GM21723 (cell line): ENCODE data around the gene MLANA.

ENCODE experiments used
- ATAC-seq: cut with Tn5 transposase; IDR thresholded peaks from one replicate; pipeline ENCODE4 v1.9.1; 2021; ENCODE audit warnings: mild to moderate bottlenecking, moderate library complexity; ENCODE audit not compliant: unreplicated experiment

MLANA gene

DNA sequence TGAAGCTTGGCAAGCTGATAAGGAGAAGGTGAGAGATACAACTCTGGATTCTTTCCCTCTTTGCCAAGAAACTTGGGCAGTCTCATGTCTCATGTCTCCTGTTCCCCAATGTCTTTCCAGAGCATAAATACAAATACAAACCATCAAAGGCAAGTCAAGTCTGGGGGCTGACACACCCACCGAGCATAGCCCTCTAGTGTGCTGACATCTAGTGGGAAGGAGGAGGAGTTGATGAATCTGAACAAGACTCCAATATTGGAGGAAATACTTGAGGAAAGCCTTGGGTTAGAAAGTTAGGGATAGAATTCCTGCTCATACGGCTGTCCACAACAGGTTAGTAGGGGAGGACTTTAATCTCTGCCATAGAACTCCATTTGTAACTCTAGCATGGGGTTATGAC, 8.6 kb downstream of the MLANA start:
- ATAC-seq, result no peak

- ATAC-seq, result no peak
These were observed 9.9 kb downstream of the MLANA start for GRCh38 chr9:5900622-5901021.

GRCh38 chr9:5902377-5902776, 11.7 kb downstream of the MLANA start:
- ATAC-seq, result no peak

- no peak for ATAC-seq
These were observed 18.2 kb downstream of the MLANA start for GRCh38 chr9:5908918-5909317.

DNA sequence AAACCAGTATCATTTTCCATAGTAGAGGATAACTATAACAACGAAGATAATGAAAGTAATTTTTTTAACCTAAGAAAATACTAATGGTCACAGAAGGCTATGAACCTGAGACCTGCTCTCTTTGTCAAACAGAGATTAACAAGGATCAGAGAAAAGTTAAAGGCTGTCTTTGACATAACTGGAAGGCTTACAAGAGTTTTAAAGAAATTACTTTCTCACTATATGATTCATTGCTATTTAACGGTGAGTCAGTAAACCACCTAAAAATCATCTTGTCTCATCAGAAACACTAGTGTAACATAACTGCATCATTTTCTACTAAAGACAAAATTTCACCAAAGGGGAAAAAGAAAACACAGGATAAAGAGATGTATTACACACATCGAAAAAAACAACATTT, 19.3 kb downstream of the MLANA start:
- ATAC-seq, result no peak

- ATAC-seq, result no peak
These were observed 19.8 kb downstream of the MLANA start for GRCh38 chr9:5910413-5911057.

DNA sequence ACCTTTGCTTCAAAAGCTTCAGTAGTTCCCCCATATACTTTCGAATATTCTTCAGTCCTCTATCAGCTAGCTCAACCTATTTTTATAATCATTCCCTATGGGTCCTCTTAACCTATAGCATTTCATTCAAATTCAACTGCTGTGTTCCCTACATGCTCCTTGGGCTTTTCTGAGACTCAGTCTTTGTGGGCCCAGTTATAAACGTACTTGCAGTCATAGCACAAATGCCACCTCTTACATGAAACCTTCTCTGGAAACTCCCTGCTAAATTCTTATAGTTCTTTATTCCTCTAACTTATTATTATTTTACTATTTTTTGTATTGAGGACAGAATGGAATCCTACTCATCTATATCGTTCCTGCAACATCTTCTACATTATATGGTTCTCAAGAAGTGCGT, 24.7 kb downstream of the MLANA start:
- ATAC-seq, result no peak

GRCh38 chr9:5917273-5917672, 26.6 kb downstream of the MLANA start:
- no peak for ATAC-seq

- ATAC-seq, result no peak
These were observed 27.2 kb downstream of the MLANA start for GRCh38 chr9:5917888-5918287.

DNA sequence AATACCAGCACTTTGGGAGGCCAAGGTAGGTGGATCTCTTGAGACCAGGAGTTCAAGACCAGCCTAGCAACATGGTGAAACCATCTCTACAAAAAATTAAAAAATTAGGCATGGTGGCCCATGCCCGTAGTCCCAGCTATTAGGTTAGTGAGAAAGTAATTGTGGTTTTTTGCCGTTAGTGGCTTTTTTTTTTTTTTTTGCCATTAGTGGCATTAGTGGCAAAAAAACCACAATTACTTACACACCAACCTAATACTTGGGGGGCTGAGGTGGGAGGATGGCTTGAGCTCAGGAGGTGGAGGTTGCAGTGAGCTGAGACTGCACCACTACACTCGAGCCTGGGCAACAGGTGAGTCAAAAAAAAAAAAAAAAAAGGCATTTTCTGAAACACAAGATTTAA, 27.8 kb downstream of the MLANA start:
- no peak for ATAC-seq

DNA sequence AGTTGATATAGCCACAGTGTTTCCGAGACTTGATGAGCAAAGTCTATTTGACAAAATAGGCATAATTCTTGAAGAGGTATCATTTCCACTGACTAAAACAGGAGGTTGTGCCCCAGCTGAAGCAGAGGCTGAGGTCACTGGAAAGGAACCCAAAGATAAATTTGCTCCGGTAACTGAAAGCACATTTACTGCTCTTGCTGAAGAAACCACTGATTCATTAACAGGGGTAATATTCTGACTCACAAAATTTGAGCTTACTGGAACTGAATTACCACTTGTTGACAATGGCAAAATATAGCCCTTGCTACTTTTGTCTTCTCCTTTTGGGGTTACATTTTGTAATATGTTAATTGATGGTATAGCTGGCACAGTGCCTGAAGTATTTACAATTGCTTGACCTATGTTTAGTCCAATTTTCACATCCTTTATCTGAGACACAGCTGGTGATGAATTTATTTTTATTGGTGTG, 30.2 kb downstream of the MLANA start:
- peak; percentile 86 for ATAC-seq

- ATAC-seq, result no peak
These were observed 31.5 kb downstream of the MLANA start for GRCh38 chr9:5922192-5922591.

DNA sequence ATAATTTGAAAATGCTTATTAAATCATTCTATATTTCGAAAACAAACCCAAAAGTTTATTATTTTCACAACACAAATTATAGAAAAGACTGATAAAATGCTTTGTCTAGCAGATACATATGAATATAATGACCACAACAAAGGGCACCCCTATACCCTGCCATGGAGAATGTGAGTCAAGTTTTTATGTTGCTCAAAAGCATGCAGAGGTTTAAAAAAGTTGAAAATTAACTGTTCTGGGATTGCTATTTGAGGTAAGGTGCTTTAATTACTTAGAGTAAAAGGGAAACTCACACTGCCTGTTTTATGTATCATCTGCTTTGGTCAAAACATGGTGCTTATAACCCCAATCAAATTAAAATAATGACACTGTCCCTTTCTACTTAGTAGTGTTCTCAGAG, 41.0 kb downstream of the MLANA start:
- no peak for ATAC-seq

DNA sequence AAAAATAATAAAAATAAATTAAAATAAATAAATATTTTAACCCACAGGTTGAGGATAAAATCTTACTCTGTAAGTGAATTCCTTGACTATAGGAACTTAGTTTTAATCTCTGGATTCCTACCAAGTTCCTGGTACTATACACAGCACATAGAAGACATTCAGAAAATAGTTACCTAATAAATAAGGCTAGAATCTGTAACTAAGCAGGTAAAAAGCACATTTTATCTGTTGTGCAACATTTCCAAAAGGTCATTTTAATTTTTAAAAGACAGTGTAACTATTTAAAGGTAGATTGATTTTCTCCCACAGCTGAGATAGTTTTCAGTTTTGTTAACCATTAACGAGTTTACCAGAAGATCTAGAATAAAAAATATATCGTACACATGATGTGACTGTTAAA, 47.8 kb downstream of the MLANA start:
- ATAC-seq, result no peak

DNA sequence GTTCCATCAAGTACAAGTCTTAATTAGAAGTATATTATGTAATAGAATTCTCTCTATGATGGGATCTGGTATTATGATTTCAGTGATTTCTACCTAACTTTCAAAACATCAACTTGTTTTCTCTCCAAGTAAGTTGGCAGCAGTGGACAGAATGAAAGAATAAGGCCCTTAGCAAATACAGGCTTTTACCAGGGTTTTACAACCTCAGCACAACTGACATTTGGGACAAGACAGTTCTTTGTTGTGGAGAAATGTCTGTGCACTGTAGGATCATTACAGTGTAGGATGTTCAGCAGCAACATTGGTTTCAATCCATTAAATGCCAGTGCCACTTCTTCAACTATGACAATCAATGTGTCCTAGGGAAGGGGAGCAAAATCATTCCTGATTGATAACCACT, 48.8 kb downstream of the MLANA start:
- ATAC-seq, result no peak

- ATAC-seq, result no peak
These were observed 50.5 kb downstream of the MLANA start for GRCh38 chr9:5941214-5941613.

- ATAC-seq, result no peak
These were observed 54.4 kb downstream of the MLANA start for GRCh38 chr9:5945112-5945511.

- no peak for ATAC-seq
These were observed 57.2 kb downstream of the MLANA start for GRCh38 chr9:5947912-5948311.

DNA sequence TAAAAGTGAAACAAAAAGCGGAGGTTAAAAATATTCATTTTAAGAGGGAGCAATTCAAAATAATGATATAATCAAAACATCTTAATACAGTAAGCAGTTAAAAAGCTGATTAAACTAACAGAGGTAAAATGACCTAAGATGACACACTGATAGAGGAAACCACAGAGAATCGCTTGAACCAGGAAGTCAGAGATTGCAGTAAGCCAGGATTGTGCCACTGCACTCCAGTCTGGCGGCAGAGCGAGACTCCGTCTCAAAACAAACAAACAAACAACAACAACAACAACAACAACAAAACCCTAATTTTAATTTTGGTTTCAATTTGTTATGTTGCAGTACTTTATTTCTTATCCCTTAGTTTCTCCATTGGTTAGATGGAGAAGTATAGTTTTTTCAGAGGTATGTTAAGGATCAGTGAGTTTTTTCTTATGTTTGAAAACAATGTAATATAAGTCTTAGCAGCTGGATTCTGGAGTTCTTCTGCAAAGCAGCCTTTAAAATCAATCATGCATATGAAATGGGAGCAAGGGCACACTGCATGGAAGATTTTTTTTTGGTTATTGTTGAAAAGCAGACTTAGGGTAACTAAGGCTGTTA, 58.5 kb downstream of the MLANA start:
- ATAC-seq, result peak; percentile 82

GRCh38 chr9:5950261-5950660, 59.6 kb downstream of the MLANA start:
- ATAC-seq, result no peak

- ATAC-seq, result no peak
These were observed 61.1 kb downstream of the MLANA start for GRCh38 chr9:5951686-5952211.
